H1 (cell line): ENCODE results near the gene ZBTB42. TPM values are rescaled to one million over a fixed set of nuclear protein-coding genes. Genes with fewer than 3 reads are reported as not detected.

Experiments
- CTCF ChIA-PET: fragments of 300-600 bp; sonication (Branson Sonifier 250); formaldehyde crosslinking; loops from one replicate; lab custom pipeline; 2021; ENCODE audit not compliant: partially characterized antibody; lab: Charles Lee
- POLR2A ChIA-PET: fragments of 300-600 bp; sonication (Branson Sonifier 250); formaldehyde crosslinking; loops from one replicate; lab custom pipeline; 2021; ENCODE audit warnings: inconsistent platforms; ENCODE audit not compliant: partially characterized antibody; lab: Charles Lee
- DNase-seq, 2 experiments: peaks; one replicate each; pipeline versions ENCODE4 v3.0.0 to v3.0.0-alpha.2; 2010 to 2022; ENCODE audit warnings: low spot score in 2 of 2, low read depth in 1 of 2, mixed read lengths in 1 of 2
- FAIRE-seq: peaks from 2 replicates; lab custom pipeline; 2011; peaks lifted over from hg19 to GRCh38; lab: Jason Lieb, UNC
- H2AFZ ChIP-seq: 2 replicates; pipeline ENCODE4 v1.8.1; 2012; ENCODE audit warnings: low read length, inconsistent platforms
- H2AK5ac ChIP-seq: 2 replicates; pipeline ENCODE4 v1.6.1; 2013; ENCODE audit warnings: low read depth, low read length
- H2BK120ac ChIP-seq: replicated peaks from 2 replicates; pipeline ENCODE3; 2013; ENCODE audit warnings: low read depth, low read length, inconsistent platforms
- H2BK12ac ChIP-seq: 2 replicates; pipeline ENCODE4 v1.6.1; 2013; ENCODE audit warnings: low read depth, low read length
- H2BK15ac ChIP-seq: 2 replicates; pipeline ENCODE4 v1.6.1; 2013; ENCODE audit warnings: low read length
- H2BK20ac ChIP-seq: 2 replicates; pipeline ENCODE4 v1.6.1; 2013; ENCODE audit warnings: low read length
- H2BK5ac ChIP-seq: 2 replicates; pipeline ENCODE4 v1.6.1; 2013; ENCODE audit warnings: low read depth, low read length
- H3K14ac ChIP-seq: 2 replicates; pipeline ENCODE4 v1.6.1; 2013; ENCODE audit warnings: inconsistent platforms; ENCODE audit not compliant: insufficient read length
- H3K18ac ChIP-seq: 2 replicates; pipeline ENCODE4 v1.6.1; 2013; ENCODE audit warnings: low read length; ENCODE audit errors: extremely low read depth
- H3K23ac ChIP-seq: 2 replicates; pipeline ENCODE4 v1.6.1; 2013; ENCODE audit warnings: inconsistent platforms; ENCODE audit not compliant: insufficient read length
- H3K23me2 ChIP-seq: 2 replicates; pipeline ENCODE4 v1.6.1; 2013; ENCODE audit warnings: low read depth, low read length
- H3K27ac ChIP-seq: 2 replicates; pipeline ENCODE4 v1.6.1; 2011; ENCODE audit warnings: low read depth, low read length, inconsistent platforms
- H3K27me3 ChIP-seq, 4 experiments: replicated peaks in 1 of 4; 1 replicate in 1 of 4; 2 replicates in 3 of 4; pipeline versions ENCODE4 v1.6.1 to v1.8.1; 2011 to 2013; ENCODE audit warnings: low read length in 3 of 4, mild to moderate bottlenecking in 3 of 4, inconsistent platforms in 2 of 4, mixed read lengths in 2 of 4, moderate library complexity in 1 of 4; ENCODE audit not compliant: control insufficient read depth in 3 of 4, insufficient read depth in 3 of 4; ENCODE audit errors: extremely low read depth in 1 of 4
- H3K36me3 ChIP-seq, 4 experiments: 2 replicates each; pipeline versions ENCODE4 v1.6.1 to v1.8.1; 2011 to 2013; ENCODE audit warnings: mild to moderate bottlenecking in 4 of 4, low read length in 3 of 4, moderate library complexity in 2 of 4, control low read depth in 1 of 4, inconsistent platforms in 1 of 4; ENCODE audit not compliant: insufficient read depth in 4 of 4, control insufficient read depth in 2 of 4
- H3K4ac ChIP-seq: replicated peaks from 2 replicates; pipeline ENCODE3; 2013; ENCODE audit warnings: low read length, low read depth, mixed read lengths, inconsistent platforms; ENCODE audit not compliant: insufficient read length
- H3K4me1 ChIP-seq, 4 experiments: replicated peaks in 1 of 4; 1 replicate in 1 of 4; 2 replicates in 3 of 4; pipeline versions ENCODE4 v1.6.1 to v1.8.1; 2011 to 2013; ENCODE audit warnings: low read length in 3 of 4, inconsistent platforms in 2 of 4, mixed read lengths in 1 of 4; ENCODE audit not compliant: insufficient read depth in 4 of 4, control insufficient read depth in 3 of 4
- H3K4me2 ChIP-seq, 2 experiments: 2 replicates each; pipeline versions ENCODE4 v1.6.1 to v1.8.1; 2011 to 2013; ENCODE audit warnings: low read depth in 2 of 2, low read length in 2 of 2, control low read depth in 1 of 2, inconsistent platforms in 1 of 2, mild to moderate bottlenecking in 1 of 2; ENCODE audit not compliant: insufficient read depth in 1 of 2
- H3K4me3 ChIP-seq, 4 experiments: fragments of 200-600, 300-600 bp in 1 of 4; sonication (generic), shearing (Covaris generic), sonication (Bioruptor Twin) in 1 of 4; 2 replicates each; pipeline versions ENCODE4 v1.5.1 to v1.8.1; 2011 to 2016; ENCODE audit warnings: low read length in 4 of 4, low read depth in 3 of 4, control low read depth in 2 of 4, inconsistent platforms in 2 of 4, mild to moderate bottlenecking in 2 of 4, mixed read lengths in 1 of 4, moderate library complexity in 1 of 4; ENCODE audit not compliant: insufficient read depth in 2 of 4; ENCODE audit errors: extremely low read depth in 1 of 4
- H3K56ac ChIP-seq: replicated peaks from 2 replicates; pipeline ENCODE3; 2013; ENCODE audit warnings: low read depth, mild to moderate bottlenecking, mixed read lengths, low read length, inconsistent platforms; ENCODE audit not compliant: insufficient read length
- H3K79me1 ChIP-seq: 2 replicates; pipeline ENCODE4 v1.6.1; 2013; ENCODE audit warnings: low read depth, low read length, control low read depth
- H3K79me2 ChIP-seq, 2 experiments: 2 replicates each; pipeline versions ENCODE4 v1.6.1 to v1.8.1; 2012 to 2013; ENCODE audit warnings: low read length in 2 of 2, mild to moderate bottlenecking in 2 of 2, inconsistent platforms in 1 of 2; ENCODE audit not compliant: insufficient read depth in 2 of 2, control insufficient read depth in 1 of 2
- H3K9ac ChIP-seq, 4 experiments: replicated peaks in 1 of 4; 1 replicate in 1 of 4; 2 replicates in 3 of 4; pipeline versions ENCODE4 v1.6.1 to v1.8.1; 2011 to 2013; ENCODE audit warnings: low read depth in 3 of 4, low read length in 3 of 4, control low read depth in 2 of 4, mild to moderate bottlenecking in 2 of 4, moderate library complexity in 2 of 4, inconsistent platforms in 1 of 4; ENCODE audit errors: extremely low read depth in 1 of 4
- H3K9me3 ChIP-seq, 2 experiments: 2 replicates each; pipeline versions ENCODE4 v1.6.1 to v1.8.1; 2012 to 2013; ENCODE audit warnings: mild to moderate bottlenecking in 2 of 2, moderate library complexity in 2 of 2, control low read depth in 1 of 2, inconsistent platforms in 1 of 2, low read depth in 1 of 2, low read length in 1 of 2, mixed read lengths in 1 of 2; ENCODE audit not compliant: insufficient read depth in 2 of 2
- H4K20me1 ChIP-seq, 2 experiments: replicated peaks in 1 of 2; 2 replicates each; pipeline versions ENCODE3 to v1.8.1; 2011 to 2013; ENCODE audit warnings: inconsistent platforms in 2 of 2, low read length in 2 of 2, mild to moderate bottlenecking in 1 of 2; ENCODE audit not compliant: insufficient read depth in 2 of 2, control insufficient read depth in 1 of 2
- H4K5ac ChIP-seq: 2 replicates; pipeline ENCODE4 v1.6.1; 2013; ENCODE audit warnings: low read length, low read depth, mixed read lengths, inconsistent platforms; ENCODE audit not compliant: insufficient read length
- H4K8ac ChIP-seq: 2 replicates; pipeline ENCODE4 v1.8.0; 2013; ENCODE audit warnings: mild to moderate bottlenecking, moderate library complexity, low read length, inconsistent platforms; ENCODE audit not compliant: insufficient read depth; ENCODE audit errors: extremely low read depth
- H4K91ac ChIP-seq: replicated peaks from 2 replicates; pipeline ENCODE3; 2013; ENCODE audit warnings: low read length, mixed read lengths, inconsistent platforms; ENCODE audit not compliant: insufficient read length
- HDAC6 ChIP-seq: IDR thresholded peaks from one replicate; pipeline ENCODE4 v1.7.1; 2012; ENCODE audit warnings: low read depth, mild to moderate bottlenecking, inconsistent platforms, low read length, moderate library complexity
- POU5F1 ChIP-seq: IDR thresholded peaks from 2 replicates; pipeline ENCODE4 v1.6.1; 2011; ENCODE audit warnings: low read depth, mild to moderate bottlenecking, low read length, moderate library complexity
- WGBS, 2 experiments: shearing (Covaris generic) in 1 of 2; methylation state at CpG; one replicate each; pipeline versions ENCODE4 v1.1.6 to v1.1.7; 2013 to 2015; ENCODE audit warnings: low lambda C conversion rate in 2 of 2, mixed read lengths in 2 of 2, inconsistent platforms in 1 of 2, low coverage in 1 of 2, missing lambda C conversion rate in 1 of 2; ENCODE audit not compliant: insufficient replicate concordance in 2 of 2, insufficient coverage in 1 of 2, insufficient read length in 1 of 2; ENCODE audit errors: extremely low coverage in 1 of 2, missing lambda C conversion rate in 1 of 2; 5-methylcytosine and 5-hydroxymethylcytosine counted together
- polyA plus RNA-seq, 7 experiments: library from polyadenylated mRNA; depleted of rRNA in 3 of 7; stranded (reverse) in 5 of 7; unstranded in 2 of 7; fragments of >200 nt in 5 of 7; fragments of 200-250 nt in 2 of 7; gene quantifications; 1 replicate in 5 of 7; 2 replicates in 1 of 7; 4 replicates in 1 of 7; pipeline versions ENCODE4 v1.2.1 to v1.2.3, GENCODE V29; 2011 to 2013; ENCODE audit warnings: missing spikeins in 2 of 7, mixed read lengths in 2 of 7
- total RNA-seq: library from RNA; stranded (reverse); fragmentation: NEBNext Ultra II Directional; extraction: Animal tissue kit (Norgen Biotek cat#: 25700); gene quantifications from 2 replicates; pipeline ENCODE4 v1.2.1, GENCODE V29; 2021

Gene ZBTB42
- total and polyA plus RNA-seq, 2 of the 8 experiments (the other 6 are each of a cell fraction or from before 2014, with no cell fraction given) = 2.8 to 3.1 TPM

GRCh38 chr14:104786091-104786586 is 14.8 kb upstream of the ZBTB42 start:
- no peak overlapping the region; the same call in 1 of the 2 replicates for H2BK5ac ChIP-seq
- no peak overlapping the region for H2BK15ac ChIP-seq
- H3K27me3 ChIP-seq = no peaks in the 10 kb centered on the region
- H4K20me1 ChIP-seq = peaks cover 21 to 23% of the 10 kb centered on the region in 2 experiments
- CTCF ChIA-PET = interaction anchor here (4.0 kb wide), 1 partner anchor 16 kb away, joined by 28 read pairs; no protein-coding TSS in a partner anchor
- peaks cover 0 to 4% (median 0%) of the 10 kb centered on the region in 4 experiments; a peak in 2 of 8 replicates for H3K36me3 ChIP-seq
- no peak overlapping the region for H3K4me3 ChIP-seq
- H2BK120ac ChIP-seq = no peak overlapping the region
- H4K91ac ChIP-seq = no peak overlapping the region
- no peak overlapping the region for H4K8ac ChIP-seq
- POLR2A ChIA-PET = interaction anchor here (1.5 kb wide), 1 partner anchor 10 kb away, joined by 3 read pairs; no protein-coding TSS in a partner anchor
- no peak overlapping the region for H3K14ac ChIP-seq
- no peaks in the 10 kb centered on the region for H3K23me2 ChIP-seq
- no peaks in the 10 kb centered on the region for H3K4me1 ChIP-seq
- no peak overlapping the region for H2AFZ ChIP-seq
- H3K79me2 ChIP-seq = no peaks in the 10 kb centered on the region
- H3K4me2 ChIP-seq = no peak overlapping the region
- no peak overlapping the region for H3K56ac ChIP-seq
- no peak overlapping the region for H2BK12ac ChIP-seq
- DNase-seq (no peak), FAIRE-seq (no peak)
- WGBS, 2 experiments = 87% methylated on average over 6 of the region's 14 CpGs; no CpG with 5 or more reads in 1 of the 2 experiments
- H3K4ac ChIP-seq = no peak overlapping the region
- H3K9ac ChIP-seq = no peak overlapping the region
- no peak overlapping the region for H3K27ac ChIP-seq
- no peaks in the 10 kb centered on the region; the same call in none of the 2 replicates for H3K79me1 ChIP-seq
- no peak overlapping the region for H3K23ac ChIP-seq
- H3K9me3 ChIP-seq = no peaks in the 10 kb centered on the region
- H2AK5ac ChIP-seq = no peak overlapping the region
- H3K18ac ChIP-seq = no peak overlapping the region
- H2BK20ac ChIP-seq = no peak overlapping the region
- no peak overlapping the region for H4K5ac ChIP-seq
- TF ChIP-seq HDAC6 (no peak), POU5F1 (no peak)
